GM21737 (cell line): ENCODE measurements around the gene TGM5.

Experiments used
- ATAC-seq: cut with Tn5 transposase; IDR thresholded peaks from one replicate; pipeline ENCODE4 v1.9.1; 2021; ENCODE audit warnings: mild to moderate bottlenecking, moderate library complexity; ENCODE audit not compliant: unreplicated experiment

The TGM5 gene

GRCh38 chr15:43196760-43197548 is 69.8 kb downstream of the TGM5 start:
- ATAC-seq: no peak

GRCh38 chr15:43194795-43195194 is 71.9 kb downstream of the TGM5 start:
- no peak for ATAC-seq

- no peak for ATAC-seq
These were observed 73.0 kb downstream of the TGM5 start for GRCh38 chr15:43193710-43194109.

DNA sequence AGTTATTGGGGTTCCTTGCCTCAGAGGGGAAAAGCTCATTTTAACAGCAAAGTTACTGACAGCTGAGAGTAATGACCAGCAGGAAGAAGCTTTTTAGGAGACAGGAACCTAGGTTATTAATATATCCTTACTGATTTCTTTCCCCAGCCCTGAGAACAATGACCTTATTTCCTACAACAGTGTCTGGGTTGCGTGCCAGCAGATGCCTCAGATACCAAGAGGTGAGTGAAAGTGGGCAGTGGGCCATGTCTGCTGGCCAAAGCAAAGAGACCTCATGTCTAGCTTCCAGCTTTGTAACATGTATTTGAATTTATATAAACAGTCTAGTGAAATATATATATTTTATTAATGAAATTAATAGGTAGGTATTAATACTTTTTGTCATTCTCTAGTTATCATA is 76.5 kb downstream of the TGM5 start:
- no peak for ATAC-seq

- ATAC-seq: no peak
These were observed 77.4 kb downstream of the TGM5 start for GRCh38 chr15:43189296-43189695.

- ATAC-seq: no peak
These were observed 79.1 kb downstream of the TGM5 start for GRCh38 chr15:43187544-43188155.

DNA sequence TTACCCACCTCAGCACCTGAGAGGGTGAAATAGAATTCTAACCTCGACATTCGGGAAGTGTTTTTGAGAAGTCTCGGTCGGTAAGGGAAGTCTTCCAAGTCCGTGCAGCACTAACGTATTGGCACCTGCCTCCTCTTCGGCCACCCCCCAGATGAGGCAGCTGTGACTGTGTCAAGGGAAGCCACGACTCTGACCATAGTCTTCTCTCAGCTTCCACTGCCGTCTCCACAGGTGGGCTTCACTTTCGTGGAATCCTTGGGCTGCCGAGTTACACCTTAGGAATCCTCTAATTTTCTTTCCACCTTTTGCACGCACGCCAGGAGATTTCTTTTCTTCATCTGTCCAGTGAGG is 80.8 kb downstream of the TGM5 start:
- ATAC-seq: no peak

DNA sequence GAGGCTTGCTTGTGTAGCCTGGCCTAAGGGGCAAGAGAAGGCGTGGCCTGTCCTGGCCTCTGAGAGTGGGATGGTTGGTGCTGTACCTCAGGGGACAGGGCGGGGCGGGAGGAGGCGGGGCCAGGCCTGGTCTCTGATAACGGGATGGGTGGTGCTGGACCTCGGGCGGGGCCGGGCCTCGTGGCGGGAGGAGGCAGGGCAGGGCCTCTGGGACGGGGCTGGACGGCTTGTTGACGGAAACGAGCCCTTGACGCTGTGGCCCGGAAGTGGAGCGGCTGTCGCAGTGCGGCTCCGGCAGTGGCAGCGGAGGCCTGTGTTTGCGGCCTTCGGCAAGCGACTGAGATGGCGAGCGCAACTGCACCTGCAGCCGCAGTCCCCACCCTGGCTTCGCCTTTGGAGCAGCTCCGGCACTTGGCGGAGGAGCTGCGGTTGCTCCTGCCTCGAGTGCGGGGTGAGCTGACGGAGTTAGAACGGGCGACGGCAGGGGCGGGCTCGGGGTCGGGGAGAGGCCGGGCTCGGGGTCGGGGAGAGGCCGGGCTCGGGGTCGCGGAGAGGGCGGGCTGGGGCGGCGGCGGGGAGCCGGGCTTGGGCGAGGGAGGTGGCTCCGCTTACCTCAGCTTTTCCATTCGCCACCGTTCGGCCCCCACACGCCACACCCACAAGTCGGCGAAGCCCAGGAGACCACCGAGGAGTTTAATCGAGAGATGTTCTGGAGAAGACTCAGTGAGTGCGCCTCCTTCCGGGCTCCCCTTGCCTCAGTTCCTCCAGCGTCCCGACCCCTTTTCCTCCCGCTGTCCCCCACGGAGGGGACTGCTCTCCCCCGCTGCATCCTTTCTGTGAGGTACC is 81.3 kb downstream of the TGM5 start, which contains the start of gene CCNDBP1:
Gene CCNDBP1, plus strand, starts transcription at position 247 of the 846 bp plus-strand sequence. Its CDS starts 96 bp downstream, at position 343.
- ATAC-seq: peak; percentile 90

DNA sequence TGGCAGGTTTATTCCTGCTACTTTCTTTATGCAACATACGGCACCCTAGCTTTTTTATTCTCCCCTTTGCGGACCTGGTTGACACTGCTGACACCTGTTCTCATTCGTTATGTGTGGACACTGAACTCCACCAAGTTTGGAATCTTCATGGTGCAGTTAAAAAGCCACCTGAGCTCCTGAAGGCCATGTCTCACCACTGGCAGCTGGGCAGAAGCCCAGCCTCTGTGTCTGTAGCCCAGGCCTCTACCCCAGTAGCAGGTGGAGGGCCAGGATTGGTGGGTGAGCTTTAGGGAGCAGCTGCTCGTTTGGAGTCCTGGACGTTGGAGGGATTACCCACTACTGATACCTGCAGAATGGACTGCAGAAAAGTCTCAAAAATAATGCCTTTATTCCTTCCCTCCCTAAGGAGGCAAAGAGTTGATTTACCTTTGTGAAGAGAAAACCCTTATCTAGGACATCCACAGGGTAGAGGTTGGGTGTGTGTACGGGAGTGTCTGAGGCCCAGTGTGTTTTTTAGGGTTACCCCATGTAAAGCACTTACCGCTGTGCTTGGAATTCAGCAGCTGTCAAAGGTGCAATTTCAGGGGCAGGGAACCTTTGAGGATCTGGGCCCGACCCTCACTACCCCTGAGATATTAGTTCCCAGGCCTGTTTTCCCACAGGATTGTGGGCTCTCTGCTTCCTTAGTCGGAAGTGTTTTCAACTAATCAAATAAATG is 82.2 kb downstream of the TGM5 start:
- no peak for ATAC-seq

GRCh38 chr15:43183270-43183669 is 83.5 kb downstream of the TGM5 start:
- no peak for ATAC-seq
